Measurements from ENCODE around the gene DTX1. TPM values are rescaled to one million over a fixed set of nuclear protein-coding genes. Genes with fewer than 3 reads are reported as not detected.
A peak's percentile ranks its signal among the peaks of the same experiment; 100 is the strongest.

The DTX1 gene
- total and polyA plus RNA-seq, 2 donors = 2.1 to 4.4 TPM

- H3K36me3 ChIP-seq (ENCODE audit: control insufficient read depth in 2 of 2, insufficient read depth in 2 of 2, low read length in 1 of 2) = no peaks in the 10 kb centered on the region
- H3K4me1 ChIP-seq (ENCODE audit: control insufficient read depth in 2 of 2, insufficient read depth in 2 of 2, low read length in 2 of 2) = peaks cover 0 to 19% of the 10 kb centered on the region in 2 donors
- no peak overlapping the region for H3K4me3 ChIP-seq (ENCODE audit: low read length in 2 of 2)
- no peak for DNase-seq (ENCODE audit: low read depth in 6 of 9, low spot score in 9 of 9)
- no peaks in the 10 kb centered on the region for H3K9me3 ChIP-seq (ENCODE audit: control insufficient read depth in 2 of 2, insufficient read depth in 1 of 2, low read length in 1 of 2)
- no peak overlapping the region for H3K27ac ChIP-seq (ENCODE audit: low read depth in 1 of 2, low read length in 1 of 2)
- 95% methylated on average over 30 of the region's 30 CpGs for WGBS
- H3K27me3 ChIP-seq (ENCODE audit: control insufficient read depth in 2 of 2, insufficient read depth in 1 of 2, low read length in 1 of 2) = peaks cover 0 to 3% of the 10 kb centered on the region in 2 donors
Measured at GRCh38 chr12:113096675-113097461, 40.3 kb downstream of the DTX1 start.

- Histone ChIP-seq H3K36me3 (ENCODE audit: control insufficient read depth in 2 of 2, insufficient read depth in 2 of 2, low read length in 1 of 2) (no peaks in the 10 kb centered on the region), H3K4me1 (ENCODE audit: control insufficient read depth in 2 of 2, insufficient read depth in 2 of 2, low read length in 2 of 2) (peaks cover 0 to 12% of the 10 kb centered on the region in 2 donors), H3K27ac (ENCODE audit: low read depth in 1 of 2, low read length in 1 of 2) (no peak overlapping the region), H3K9me3 (ENCODE audit: control insufficient read depth in 2 of 2, insufficient read depth in 1 of 2, low read length in 1 of 2) (no peaks in the 10 kb centered on the region), H3K4me3 (ENCODE audit: low read length in 2 of 2) (no peak overlapping the region), H3K27me3 (ENCODE audit: control insufficient read depth in 2 of 2, insufficient read depth in 1 of 2, low read length in 1 of 2) (peaks cover 0 to 2% of the 10 kb centered on the region in 2 donors)
- DNase-seq (ENCODE audit: low read depth in 6 of 9, low spot score in 9 of 9) = no peak
- 81% methylated on average over 14 of the region's 14 CpGs for WGBS
Measured at GRCh38 chr12:113097716-113098440, 41.3 kb downstream of the DTX1 start.

- Histone ChIP-seq H3K4me3 (ENCODE audit: low read length in 2 of 2) (no peak overlapping the region), H3K4me1 (ENCODE audit: control insufficient read depth in 2 of 2, insufficient read depth in 2 of 2, low read length in 2 of 2) (peaks cover 0 to 9% of the 10 kb centered on the region in 2 donors), H3K36me3 (ENCODE audit: control insufficient read depth in 2 of 2, insufficient read depth in 2 of 2, low read length in 1 of 2) (no peaks in the 10 kb centered on the region), H3K9me3 (ENCODE audit: control insufficient read depth in 2 of 2, insufficient read depth in 1 of 2, low read length in 1 of 2) (no peaks in the 10 kb centered on the region), H3K27me3 (ENCODE audit: control insufficient read depth in 2 of 2, insufficient read depth in 1 of 2, low read length in 1 of 2) (no peaks in the 10 kb centered on the region), H3K27ac (ENCODE audit: low read depth in 1 of 2, low read length in 1 of 2) (no peak overlapping the region)
- WGBS = 37% methylated on average over 15 of the region's 15 CpGs
- DNase-seq (ENCODE audit: low read depth in 6 of 9, low spot score in 9 of 9) = peak in 5 of 9 donors; percentile 41 to 73 (median 48)
Measured at GRCh38 chr12:113098441-113099028, 42.0 kb downstream of the DTX1 start.

GRCh38 chr12:113099364-113099763, 42.8 kb downstream of the DTX1 start:
- H3K4me3 ChIP-seq (ENCODE audit: low read length in 2 of 2) = no peak overlapping the region
- H3K27ac ChIP-seq (ENCODE audit: low read depth in 1 of 2, low read length in 1 of 2) = no peak overlapping the region
- H3K9me3 ChIP-seq (ENCODE audit: control insufficient read depth in 2 of 2, insufficient read depth in 1 of 2, low read length in 1 of 2) = no peaks in the 10 kb centered on the region
- no peaks in the 10 kb centered on the region for H3K36me3 ChIP-seq (ENCODE audit: control insufficient read depth in 2 of 2, insufficient read depth in 2 of 2, low read length in 1 of 2)
- peaks cover 0 to 9% of the 10 kb centered on the region in 2 donors for H3K4me1 ChIP-seq (ENCODE audit: control insufficient read depth in 2 of 2, insufficient read depth in 2 of 2, low read length in 2 of 2)
- peaks cover 2 to 5% of the 10 kb centered on the region in 2 donors for H3K27me3 ChIP-seq (ENCODE audit: control insufficient read depth in 2 of 2, insufficient read depth in 1 of 2, low read length in 1 of 2)
- DNase-seq (ENCODE audit: low read depth in 6 of 9, low spot score in 9 of 9) = no peak

- no peaks in the 10 kb centered on the region for H3K9me3 ChIP-seq (ENCODE audit: control insufficient read depth in 2 of 2, insufficient read depth in 1 of 2, low read length in 1 of 2)
- H3K4me1 ChIP-seq (ENCODE audit: control insufficient read depth in 2 of 2, insufficient read depth in 2 of 2, low read length in 2 of 2) = peaks cover 0 to 9% of the 10 kb centered on the region in 2 donors
- H3K27ac ChIP-seq (ENCODE audit: low read depth in 1 of 2, low read length in 1 of 2) = no peak overlapping the region
- DNase-seq (ENCODE audit: low read depth in 6 of 9, low spot score in 9 of 9) = no peak
- H3K36me3 ChIP-seq (ENCODE audit: control insufficient read depth in 2 of 2, insufficient read depth in 2 of 2, low read length in 1 of 2) = no peaks in the 10 kb centered on the region
- H3K4me3 ChIP-seq (ENCODE audit: low read length in 2 of 2) = no peak overlapping the region
- 93% methylated on average over 12 of the region's 12 CpGs for WGBS
- H3K27me3 ChIP-seq (ENCODE audit: control insufficient read depth in 2 of 2, insufficient read depth in 1 of 2, low read length in 1 of 2) = peaks cover 2 to 5% of the 10 kb centered on the region in 2 donors
Measured at GRCh38 chr12:113099764-113100163, 43.2 kb downstream of the DTX1 start.

GRCh38 chr12:113101751-113102150, 45.2 kb downstream of the DTX1 start:
- Histone ChIP-seq H3K4me3 (ENCODE audit: low read length in 2 of 2) (no peak overlapping the region), H3K27ac (ENCODE audit: low read depth in 1 of 2, low read length in 1 of 2) (no peak overlapping the region), H3K27me3 (ENCODE audit: control insufficient read depth in 2 of 2, insufficient read depth in 1 of 2, low read length in 1 of 2) (peaks cover 2 to 5% of the 10 kb centered on the region in 2 donors), H3K4me1 (ENCODE audit: control insufficient read depth in 2 of 2, insufficient read depth in 2 of 2, low read length in 2 of 2) (peaks cover 0 to 9% of the 10 kb centered on the region in 2 donors), H3K36me3 (ENCODE audit: control insufficient read depth in 2 of 2, insufficient read depth in 2 of 2, low read length in 1 of 2) (no peaks in the 10 kb centered on the region), H3K9me3 (ENCODE audit: control insufficient read depth in 2 of 2, insufficient read depth in 1 of 2, low read length in 1 of 2) (no peaks in the 10 kb centered on the region)
- WGBS = 97% methylated on average over 10 of the region's 10 CpGs
- DNase-seq (ENCODE audit: low read depth in 6 of 9, low spot score in 9 of 9) = no peak

- H3K27me3 ChIP-seq (ENCODE audit: control insufficient read depth in 2 of 2, insufficient read depth in 1 of 2, low read length in 1 of 2) = peaks cover 2 to 5% of the 10 kb centered on the region in 2 donors
- 96% methylated on average over 5 of the region's 5 CpGs for WGBS
- no peaks in the 10 kb centered on the region for H3K9me3 ChIP-seq (ENCODE audit: control insufficient read depth in 2 of 2, insufficient read depth in 1 of 2, low read length in 1 of 2)
- no peak overlapping the region for H3K4me3 ChIP-seq (ENCODE audit: low read length in 2 of 2)
- no peak for DNase-seq (ENCODE audit: low read depth in 6 of 9, low spot score in 9 of 9)
- H3K36me3 ChIP-seq (ENCODE audit: control insufficient read depth in 2 of 2, insufficient read depth in 2 of 2, low read length in 1 of 2) = no peaks in the 10 kb centered on the region
- no peak overlapping the region for H3K27ac ChIP-seq (ENCODE audit: low read depth in 1 of 2, low read length in 1 of 2)
- peaks cover 0 to 9% of the 10 kb centered on the region in 2 donors for H3K4me1 ChIP-seq (ENCODE audit: control insufficient read depth in 2 of 2, insufficient read depth in 2 of 2, low read length in 2 of 2)
Measured at GRCh38 chr12:113102811-113103210, 46.3 kb downstream of the DTX1 start.

- Histone ChIP-seq H3K36me3 (ENCODE audit: control insufficient read depth in 2 of 2, insufficient read depth in 2 of 2, low read length in 1 of 2) (no peaks in the 10 kb centered on the region), H3K4me1 (ENCODE audit: control insufficient read depth in 2 of 2, insufficient read depth in 2 of 2, low read length in 2 of 2) (no peaks in the 10 kb centered on the region), H3K27me3 (ENCODE audit: control insufficient read depth in 2 of 2, insufficient read depth in 1 of 2, low read length in 1 of 2) (peaks cover 2 to 5% of the 10 kb centered on the region in 2 donors), H3K9me3 (ENCODE audit: control insufficient read depth in 2 of 2, insufficient read depth in 1 of 2, low read length in 1 of 2) (no peaks in the 10 kb centered on the region), H3K4me3 (ENCODE audit: low read length in 2 of 2) (peak overlapping the region in 1 of 2 donors; percentile 15), H3K27ac (ENCODE audit: low read depth in 1 of 2, low read length in 1 of 2) (no peak overlapping the region)
- peak in 2 of 9 donors; percentile 49 to 62 for DNase-seq (ENCODE audit: low read depth in 6 of 9, low spot score in 9 of 9)
- 13% methylated on average over 43 of the region's 43 CpGs for WGBS
Measured at GRCh38 chr12:113103756-113104450, 47.4 kb downstream of the DTX1 start.
